HG03135 (cell line): ENCODE results near the gene AATK.

Experiments
- ATAC-seq: cut with Tn5 transposase; IDR thresholded peaks from one replicate; pipeline ENCODE4 v1.9.1; 2021; ENCODE audit warnings: mild to moderate bottlenecking, moderate library complexity; ENCODE audit not compliant: unreplicated experiment

The AATK gene

GRCh38 chr17:81197409-81197795 is 31.4 kb upstream of the AATK start:
- no peak for ATAC-seq

GRCh38 chr17:81196505-81197408 is 30.7 kb upstream of the AATK start:
- no peak for ATAC-seq

- no peak for ATAC-seq
Observed at GRCh38 chr17:81195941-81196495, 30.0 kb upstream of the AATK start.

GRCh38 chr17:81194941-81195901 is 29.2 kb upstream of the AATK start:
- no peak for ATAC-seq

GRCh38 chr17:81194225-81194760 is 28.3 kb upstream of the AATK start:
- ATAC-seq = no peak

GRCh38 chr17:81193470-81194224 is 27.6 kb upstream of the AATK start:
- no peak for ATAC-seq

GRCh38 chr17:81193051-81193410 is 27.0 kb upstream of the AATK start:
- ATAC-seq = no peak

- ATAC-seq = no peak
Observed at GRCh38 chr17:81192386-81193050, 26.5 kb upstream of the AATK start.

- ATAC-seq = no peak
Observed at GRCh38 chr17:81191646-81192045, 25.6 kb upstream of the AATK start.

- no peak for ATAC-seq
Observed at GRCh38 chr17:81191116-81191515, 25.1 kb upstream of the AATK start.

GRCh38 chr17:81190591-81190990 is 24.6 kb upstream of the AATK start:
- ATAC-seq = no peak

GRCh38 chr17:81189670-81190530 is 23.9 kb upstream of the AATK start:
- ATAC-seq = no peak

- ATAC-seq = no peak
Observed at GRCh38 chr17:81189016-81189415, 23.0 kb upstream of the AATK start.

- no peak for ATAC-seq
Observed at GRCh38 chr17:81188491-81188840, 22.4 kb upstream of the AATK start.

- ATAC-seq = no peak
Observed at GRCh38 chr17:81187586-81188490, 21.8 kb upstream of the AATK start.

GRCh38 chr17:81187120-81187519 is 21.1 kb upstream of the AATK start:
- ATAC-seq = no peak

- no peak for ATAC-seq
Observed at GRCh38 chr17:81186203-81186602, 20.2 kb upstream of the AATK start.

GRCh38 chr17:81184555-81184954 is 18.5 kb upstream of the AATK start:
- no peak for ATAC-seq
